Endodermal cell (in vitro differentiated cells): ENCODE results near the gene KLF15. TPM values are rescaled to one million over a fixed set of nuclear protein-coding genes. Genes with fewer than 3 reads are reported as not detected.

Source experiments
- DNase-seq: peaks from one replicate; pipeline ENCODE4 v3.0.0-alpha.2; 2017
- H3K27ac ChIP-seq: 2 replicates; pipeline ENCODE4 v1.5.1; 2013; ENCODE audit warnings: mild to moderate bottlenecking, low read depth, low read length, moderate library complexity
- H3K27me3 ChIP-seq: 2 replicates; pipeline ENCODE4 v1.6.1; 2013; ENCODE audit warnings: mild to moderate bottlenecking, low read length, moderate library complexity; ENCODE audit not compliant: insufficient read depth, control insufficient read depth, poor library complexity, severe bottlenecking
- H3K36me3 ChIP-seq: 2 replicates; pipeline ENCODE4 v1.7.0; 2013; ENCODE audit warnings: mild to moderate bottlenecking, low read length, moderate library complexity; ENCODE audit not compliant: control insufficient read depth, insufficient read depth
- H3K4me1 ChIP-seq: one replicate; pipeline ENCODE4 v1.7.0; 2013; ENCODE audit warnings: low read length; ENCODE audit not compliant: control insufficient read depth, insufficient read depth
- H3K4me3 ChIP-seq: 2 replicates; pipeline ENCODE4 v1.5.1; 2013; ENCODE audit warnings: mild to moderate bottlenecking, low read length, moderate library complexity
- H3K9ac ChIP-seq: 2 replicates; pipeline ENCODE4 v1.6.1; 2013; ENCODE audit warnings: mild to moderate bottlenecking, low read length, moderate library complexity; ENCODE audit not compliant: poor library complexity, severe bottlenecking; ENCODE audit errors: extremely low read depth
- H3K9me3 ChIP-seq: 2 replicates; pipeline ENCODE4 v1.6.1; 2013; ENCODE audit warnings: mild to moderate bottlenecking, low read length, moderate library complexity; ENCODE audit not compliant: control insufficient read depth
- H3K27ac Mint-ChIP-seq: 2 replicates; pipeline ENCODE4 v1.8.0; 2020; ENCODE audit warnings: mixed read lengths
- H3K27me3 Mint-ChIP-seq: 2 replicates; pipeline ENCODE4 v1.8.0; 2021; ENCODE audit warnings: mild to moderate bottlenecking, mixed read lengths; ENCODE audit not compliant: insufficient read depth
- H3K36me3 Mint-ChIP-seq: 2 replicates; pipeline ENCODE4 v1.8.0; 2020; ENCODE audit warnings: low read depth, mixed read lengths
- H3K4me1 Mint-ChIP-seq: 2 replicates; pipeline ENCODE4 v1.8.0; 2020; ENCODE audit warnings: mixed read lengths
- H3K4me3 Mint-ChIP-seq: 2 replicates; pipeline ENCODE4 v1.8.0; 2020; ENCODE audit warnings: mild to moderate bottlenecking, moderate library complexity, mixed read lengths
- H3K9me3 Mint-ChIP-seq: 2 replicates; pipeline ENCODE4 v1.8.0; 2020; ENCODE audit warnings: mild to moderate bottlenecking, mixed read lengths
- CTCF ChIP-seq: fragments of 200-600 bp; sonication (generic); conservative IDR thresholded peaks from 2 replicates; pipeline ENCODE4 v1.5.0; 2021; ENCODE audit warnings: antibody characterized with exemption, mild to moderate bottlenecking
- WGBS, 2 experiments: methylation state at CpG; one replicate each; pipeline versions ENCODE4 v1.1.5 to v1.1.7; 2013; ENCODE audit warnings: missing lambda C conversion rate in 2 of 2, mixed read lengths in 1 of 2; ENCODE audit not compliant: insufficient coverage in 1 of 2, insufficient read length in 1 of 2; 5-methylcytosine and 5-hydroxymethylcytosine counted together
- total RNA-seq, 2 donors: library from RNA; stranded (reverse); fragmentation: NEBNext Ultra II Directional in 1 of 2; extraction: Animal tissue kit (Norgen Biotek cat#: 25700) in 1 of 2; gene quantifications; 2 replicates in 1 of 2; 3 replicates in 1 of 2; pipeline ENCODE4 v1.2.1, GENCODE V29; 2021

The KLF15 gene
- total RNA-seq, 2 donors from 2014 or later: 20.7 to 31.1 TPM

DNA sequence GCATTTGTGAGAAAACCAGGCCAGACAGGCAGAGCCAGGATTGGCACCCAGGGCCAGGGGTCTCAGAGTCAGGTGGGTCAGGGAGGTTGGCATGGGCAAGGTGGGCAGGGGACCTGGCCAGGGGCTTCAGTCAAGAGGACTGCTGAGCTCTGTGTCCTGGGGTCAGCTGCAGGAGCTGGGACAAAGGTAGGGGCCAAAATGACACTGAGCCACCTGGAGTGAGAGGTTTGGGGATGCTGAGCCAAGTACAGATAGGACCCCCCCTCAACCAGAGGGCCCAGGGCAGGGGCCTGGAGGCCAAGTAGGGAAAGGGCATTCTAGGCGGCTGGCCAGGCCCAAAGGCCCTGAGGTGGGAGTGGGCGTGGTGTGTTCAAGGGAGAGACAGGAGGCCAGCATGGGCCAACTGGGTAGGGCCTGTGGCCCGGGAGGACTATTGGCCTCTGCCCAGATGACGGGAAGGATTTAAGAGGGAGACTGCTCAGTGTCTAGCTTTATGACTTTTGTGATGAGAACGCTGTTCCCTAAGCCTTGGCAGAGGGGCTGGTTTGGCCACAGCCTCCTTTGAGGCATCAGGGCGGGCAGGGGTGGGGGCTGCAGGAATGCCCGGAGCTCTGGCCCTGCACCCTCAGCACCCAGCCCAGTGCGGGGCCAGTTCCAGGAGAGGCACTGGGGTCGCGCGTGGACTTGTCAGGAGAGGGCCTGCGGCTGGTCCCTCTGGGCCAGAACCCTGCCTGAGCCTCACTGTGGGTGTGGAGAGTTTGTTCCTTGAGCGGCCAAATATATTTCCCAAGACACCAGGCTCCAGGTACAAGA lies 40.6 kb upstream of the KLF15 start:
- Histone ChIP-seq H3K27ac (no peak overlapping the region), H3K27me3 (peaks cover 29% of the 10 kb centered on the region), H3K36me3 (no peaks in the 10 kb centered on the region), H3K4me3 (no peak overlapping the region), H3K9me3 (no peaks in the 10 kb centered on the region), H3K9ac (no peak overlapping the region), H3K4me1 (no peaks in the 10 kb centered on the region)
- no peaks in the 10 kb centered on the region for H3K9me3 Mint-ChIP-seq
- H3K36me3 Mint-ChIP-seq: no peaks in the 10 kb centered on the region
- peaks cover 35% of the 10 kb centered on the region for H3K27me3 Mint-ChIP-seq
- peaks cover 2% of the 10 kb centered on the region for H3K4me1 Mint-ChIP-seq
- H3K27ac Mint-ChIP-seq: no peak overlapping the region
- no peak for DNase-seq
- no peak overlapping the region for H3K4me3 Mint-ChIP-seq
- no peak for TF ChIP-seq CTCF
- WGBS, 2 experiments: 90 to 93% methylated on average over 9 to 13 of the region's 13 CpGs

DNA sequence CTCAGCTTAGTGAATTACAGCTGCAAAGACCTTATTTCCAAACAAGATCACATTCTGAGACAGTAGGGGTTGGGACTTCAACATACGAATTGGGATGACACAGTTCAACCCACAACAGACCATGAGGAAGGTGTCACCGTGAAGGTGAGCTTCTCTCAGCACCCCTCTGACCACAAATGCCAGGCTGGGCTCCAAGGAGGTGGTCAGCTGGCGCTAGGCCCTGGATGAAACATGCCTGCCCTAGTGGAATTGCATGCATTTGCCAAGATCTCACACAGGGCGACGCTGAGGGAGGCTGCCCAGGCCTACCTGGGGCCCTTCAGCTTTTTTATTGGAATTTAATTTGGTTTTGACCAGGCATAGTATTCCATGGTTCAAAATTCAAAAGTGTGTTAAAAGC lies 39.3 kb upstream of the KLF15 start:
- H3K27me3 ChIP-seq: peaks cover 29% of the 10 kb centered on the region
- Mint-ChIP-seq H3K27me3 (peaks cover 47% of the 10 kb centered on the region), H3K27ac (no peak overlapping the region), H3K4me1 (peaks cover 2% of the 10 kb centered on the region), H3K4me3 (no peak overlapping the region), H3K36me3 (no peaks in the 10 kb centered on the region), H3K9me3 (no peaks in the 10 kb centered on the region)
- no peaks in the 10 kb centered on the region for H3K4me1 ChIP-seq
- H3K9ac ChIP-seq: no peak overlapping the region
- H3K9me3 ChIP-seq: no peaks in the 10 kb centered on the region
- DNase-seq: no peak
- no peak overlapping the region for H3K27ac ChIP-seq
- no peaks in the 10 kb centered on the region for H3K36me3 ChIP-seq
- 90 to 98% methylated on average over 4 to 5 of the region's 5 CpGs for WGBS, 2 experiments
- no peak overlapping the region for H3K4me3 ChIP-seq
- no peak for TF ChIP-seq CTCF

DNA sequence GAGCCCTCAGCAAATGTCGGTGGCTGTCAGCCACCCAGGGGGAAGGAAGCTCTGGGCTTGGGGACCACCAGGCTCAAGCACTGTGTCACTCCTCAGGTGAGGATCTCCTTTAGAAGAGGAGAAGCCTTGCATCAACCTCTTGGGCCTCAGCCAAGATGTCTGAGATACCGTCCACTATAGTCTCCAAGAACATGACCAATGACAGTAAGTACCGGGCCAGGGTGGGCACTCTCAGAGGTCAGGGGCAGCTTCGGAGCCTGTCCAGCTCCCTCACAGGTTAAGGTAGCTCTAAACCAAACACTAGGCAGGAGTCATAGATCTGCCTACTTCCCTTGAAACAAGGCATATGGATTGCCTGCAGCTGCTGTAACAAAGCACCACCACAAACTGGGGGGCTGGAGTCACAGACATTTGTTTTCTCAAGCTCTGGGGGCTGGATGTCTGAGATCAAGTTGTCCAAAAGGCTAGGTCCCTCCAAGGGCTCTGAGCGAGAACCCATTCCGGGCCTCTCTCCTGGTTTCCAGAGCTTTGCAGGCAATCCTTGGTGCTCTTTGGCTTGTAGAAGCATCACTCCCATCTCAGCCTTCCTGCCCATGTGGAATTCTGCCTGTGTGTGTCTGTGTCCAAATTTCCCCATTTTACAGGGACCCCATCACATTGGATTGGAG lies 38.8 kb upstream of the KLF15 start:
- Mint-ChIP-seq H3K27ac (no peak overlapping the region), H3K36me3 (no peaks in the 10 kb centered on the region), H3K4me3 (no peak overlapping the region), H3K4me1 (peaks cover 2% of the 10 kb centered on the region), H3K9me3 (no peaks in the 10 kb centered on the region), H3K27me3 (peaks cover 52% of the 10 kb centered on the region)
- no peaks in the 10 kb centered on the region for H3K36me3 ChIP-seq
- no peaks in the 10 kb centered on the region for H3K4me1 ChIP-seq
- WGBS, 2 experiments: 94 to 98% methylated on average over 5 to 6 of the region's 6 CpGs
- no peaks in the 10 kb centered on the region for H3K9me3 ChIP-seq
- no peak overlapping the region for H3K4me3 ChIP-seq
- DNase-seq: no peak
- no peak overlapping the region for H3K27ac ChIP-seq
- no peak overlapping the region for H3K9ac ChIP-seq
- H3K27me3 ChIP-seq: peaks cover 29% of the 10 kb centered on the region
- TF ChIP-seq CTCF: no peak
